ENCODE measurements around the gene PTGDS. TPM values are rescaled to one million over a fixed set of nuclear protein-coding genes. Genes with fewer than 3 reads are reported as not detected.

The PTGDS gene
- total and polyA plus RNA-seq, 2 donors (not counting 1 experiment from before 2014, with no cell fraction given) = 0.13 TPM; not detected in 1

GRCh38 chr9:136988872-136989271, 11.6 kb downstream of the PTGDS start:
- H3K27me3 Mint-ChIP-seq = peaks cover 16% of the 10 kb centered on the region
- CTCF ChIA-PET = interaction anchor here (2.4 kb wide), 1 partner anchor 46 kb away, joined by 12 read pairs; no protein-coding TSS in a partner anchor
- intact Hi-C loops (cut with micrococcal nuclease) = no loop called here

More at GRCh38 chr9:136988872-136989271, 11.6 kb downstream of the PTGDS start:
- no peak overlapping the region for H3K27ac ChIP-seq (ENCODE audit: low read length in 2 of 2)
- H3K27me3 ChIP-seq (replicated peaks in 1 of 4; ENCODE audit: control extremely low read depth in 1 of 4, control insufficient read depth in 3 of 4, insufficient read depth in 4 of 4, low read length in 3 of 4) = peaks cover 0 to 30% (median 11%) of the 10 kb centered on the region in 4 experiments
- H3K36me3 ChIP-seq (replicated peaks in 1 of 2; ENCODE audit: control extremely low read depth in 1 of 2, control insufficient read depth in 1 of 2, extremely low read depth in 1 of 2, insufficient read depth in 2 of 2, low read length in 1 of 2) = peaks cover 0 to 6% of the 10 kb centered on the region in 2 experiments
- H3K9ac ChIP-seq (ENCODE audit: low read length) = no peak overlapping the region
- no peak overlapping the region for H3K4me3 ChIP-seq (ENCODE audit: control extremely low read depth in 1 of 5, extremely low read depth in 1 of 5, insufficient read depth in 1 of 5, low read depth in 2 of 5, low read length in 4 of 5)
- H3K9me3 ChIP-seq (ENCODE audit: control extremely low read depth in 1 of 3, control insufficient read depth in 2 of 3, insufficient read depth in 1 of 3, low read length in 2 of 3) = peaks cover 0 to 3% (median 0%) of the 10 kb centered on the region in 3 donors
- peaks cover 11% of the 10 kb centered on the region for H4K20me1 ChIP-seq (ENCODE audit: control insufficient read depth, insufficient read depth, low read length, poor library complexity, severe bottlenecking)
- no peak for ATAC-seq (ENCODE audit: low read depth)
- Mint-ChIP-seq H3K27ac (no peak overlapping the region), H3K4me3 (no peak overlapping the region), H3K4me1 (peaks cover 20% of the 10 kb centered on the region), H3K9me3 (ENCODE audit: insufficient read depth) (no peaks in the 10 kb centered on the region)
- no peak overlapping the region for H2AFZ ChIP-seq (ENCODE audit: insufficient read depth, low read depth, low read length, poor library complexity, severe bottlenecking)
- H3K4me1 ChIP-seq (ENCODE audit: control insufficient read depth in 2 of 2, insufficient read depth in 2 of 2, low read length in 2 of 2) = peaks cover 24 to 28% of the 10 kb centered on the region in 2 donors
- no peak overlapping the region for H3K4me2 ChIP-seq (replicated peaks; ENCODE audit: low read depth, low read length, poor library complexity, severe bottlenecking)
- DNase-seq = no peak
- WGBS (ENCODE audit: insufficient coverage) = 88% methylated on average over 3 of the region's 4 CpGs
- no peak for TF ChIP-seq CTCF (IDR thresholded peaks at IDR 0.05)
- TF ChIP-seq EZH2 (IDR thresholded peaks at IDR 0.05; ENCODE audit: borderline replicate concordance, insufficient read depth, low read depth, low read length, poor library complexity, severe bottlenecking) = no peak
- H3K79me2 ChIP-seq (ENCODE audit: control insufficient read depth, insufficient read depth, low read length) = peaks cover 6% of the 10 kb centered on the region
- POLR2A ChIA-PET = interaction anchor here (0.6 kb wide), 1 partner anchor 251 kb away, joined by 7 read pairs; no protein-coding TSS in a partner anchor

All from B cell (primary cell).